Measurements from ENCODE around the gene SMG6. TPM values are rescaled to one million over a fixed set of nuclear protein-coding genes. Genes with fewer than 3 reads are reported as not detected.

The SMG6 gene
- total RNA-seq, 1 experiment from 2014 or later = 28.6 TPM

GRCh38 chr17:2230877-2231276 is 72.7 kb downstream of the SMG6 start:
- WGBS (ENCODE audit: extremely low coverage, insufficient read length, low lambda C conversion rate) = no CpG with 5 or more reads among the region's 6 CpGs
- H3K4me2 ChIP-seq (ENCODE audit: insufficient read depth, insufficient read length, low read length) = no peak overlapping the region

More at GRCh38 chr17:2230877-2231276, 72.7 kb downstream of the SMG6 start:
- DNase-seq = no peak
- Histone ChIP-seq H3T11ph (ENCODE audit: low read length) (no peak overlapping the region), H2BK120ac (ENCODE audit: low read depth, low read length, poor library complexity, severe bottlenecking) (no peak overlapping the region), H3K23me2 (ENCODE audit: insufficient read length, low read depth, low read length, poor library complexity, severe bottlenecking) (no peaks in the 10 kb centered on the region), H4K5ac (ENCODE audit: insufficient read length, low read depth, low read length) (no peak overlapping the region), H3K27me3 (ENCODE audit: insufficient read depth, low read length) (no peaks in the 10 kb centered on the region), H2BK5ac (ENCODE audit: insufficient read length, low read length) (no peak overlapping the region), H3K18ac (ENCODE audit: insufficient read length, low read depth, low read length) (no peak overlapping the region), H3K9ac (ENCODE audit: extremely low read depth, insufficient read length, low read length) (no peak overlapping the region), H3K56ac (ENCODE audit: insufficient read length, low read depth, low read length) (no peak overlapping the region), H2BK15ac (ENCODE audit: low read depth, low read length) (no peak overlapping the region), H2AK5ac (ENCODE audit: insufficient read length, low read length) (no peak overlapping the region), H3K27ac (ENCODE audit: insufficient read length, low read depth, low read length) (no peak overlapping the region), H3K9me3 (ENCODE audit: control insufficient read depth, low read depth, low read length) (no peaks in the 10 kb centered on the region), H3K79me1 (ENCODE audit: insufficient read depth, low read depth, low read length, poor library complexity, severe bottlenecking) (no peaks in the 10 kb centered on the region), H4K20me1 (ENCODE audit: control insufficient read depth, insufficient read depth, insufficient read length) (no peaks in the 10 kb centered on the region), H4K8ac (replicated peaks; ENCODE audit: insufficient read length, low read depth, low read length) (no peak overlapping the region), H4K91ac (ENCODE audit: insufficient read length, low read depth, low read length) (no peak overlapping the region), H3K79me2 (ENCODE audit: insufficient read depth, low read length) (no peaks in the 10 kb centered on the region), H2AFZ (ENCODE audit: low read length) (no peak overlapping the region), H2BK20ac (ENCODE audit: low read depth, low read length, poor library complexity, severe bottlenecking) (no peak overlapping the region), H3K23ac (ENCODE audit: insufficient read length, low read depth, low read length) (no peak overlapping the region), H3K4me1 (ENCODE audit: insufficient read depth, low read length) (no peaks in the 10 kb centered on the region), H3K4ac (ENCODE audit: low read depth, low read length) (no peak overlapping the region), H3K14ac (ENCODE audit: insufficient read depth, low read length) (no peak overlapping the region), H2BK12ac (ENCODE audit: insufficient read length, low read depth, low read length) (no peak overlapping the region)
- H3K4me1 Mint-ChIP-seq = no peaks in the 10 kb centered on the region; a peak in 1 of 4 replicates
- H3K36me3 Mint-ChIP-seq (ENCODE audit: insufficient read depth in 1 of 3, low read depth in 3 of 3) = peaks cover 0 to 17% (median 6%) of the 10 kb centered on the region in 3 experiments; a peak in 3 of 7 replicates
- H3K4me3 Mint-ChIP-seq = no peak overlapping the region
- H3K27ac Mint-ChIP-seq = no peak overlapping the region; a peak in 1 of 7 replicates
- H3K27me3 Mint-ChIP-seq (ENCODE audit: low read depth) = no peaks in the 10 kb centered on the region
- H3K9me3 Mint-ChIP-seq = no peaks in the 10 kb centered on the region
- TF ChIP-seq, protein P1, sequence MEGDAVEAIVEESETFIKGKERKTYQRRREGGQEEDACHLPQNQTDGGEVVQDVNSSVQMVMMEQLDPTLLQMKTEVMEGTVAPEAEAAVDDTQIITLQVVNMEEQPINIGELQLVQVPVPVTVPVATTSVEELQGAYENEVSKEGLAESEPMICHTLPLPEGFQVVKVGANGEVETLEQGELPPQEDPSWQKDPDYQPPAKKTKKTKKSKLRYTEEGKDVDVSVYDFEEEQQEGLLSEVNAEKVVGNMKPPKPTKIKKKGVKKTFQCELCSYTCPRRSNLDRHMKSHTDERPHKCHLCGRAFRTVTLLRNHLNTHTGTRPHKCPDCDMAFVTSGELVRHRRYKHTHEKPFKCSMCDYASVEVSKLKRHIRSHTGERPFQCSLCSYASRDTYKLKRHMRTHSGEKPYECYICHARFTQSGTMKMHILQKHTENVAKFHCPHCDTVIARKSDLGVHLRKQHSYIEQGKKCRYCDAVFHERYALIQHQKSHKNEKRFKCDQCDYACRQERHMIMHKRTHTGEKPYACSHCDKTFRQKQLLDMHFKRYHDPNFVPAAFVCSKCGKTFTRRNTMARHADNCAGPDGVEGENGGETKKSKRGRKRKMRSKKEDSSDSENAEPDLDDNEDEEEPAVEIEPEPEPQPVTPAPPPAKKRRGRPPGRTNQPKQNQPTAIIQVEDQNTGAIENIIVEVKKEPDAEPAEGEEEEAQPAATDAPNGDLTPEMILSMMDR (conservative IDR thresholded peaks at IDR 0.05) = no peak
